ENCODE results near the gene ATOSA.

- no peak for TF ChIP-seq CTCF (IDR thresholded peaks at IDR 0.05; ENCODE audit: insufficient read depth, low read length)
- TF ChIP-seq POLR2AphosphoS5 (IDR thresholded peaks at IDR 0.05; ENCODE audit: low read depth), result no peak
- no peak for TF ChIP-seq GABPA (IDR thresholded peaks at IDR 0.05; ENCODE audit: low read depth)
Measured at GRCh38 chr15:52658955-52659354, 20.2 kb downstream of the ATOSA start.
